Measurements from ENCODE around the gene METRN. TPM values are rescaled to one million over a fixed set of nuclear protein-coding genes. Genes with fewer than 3 reads are reported as not detected.

METRN gene
- total and polyA plus RNA-seq, 2 donors (not counting 1 experiment from before 2014, with no cell fraction given), result 5.3 to 35.3 TPM

DNA sequence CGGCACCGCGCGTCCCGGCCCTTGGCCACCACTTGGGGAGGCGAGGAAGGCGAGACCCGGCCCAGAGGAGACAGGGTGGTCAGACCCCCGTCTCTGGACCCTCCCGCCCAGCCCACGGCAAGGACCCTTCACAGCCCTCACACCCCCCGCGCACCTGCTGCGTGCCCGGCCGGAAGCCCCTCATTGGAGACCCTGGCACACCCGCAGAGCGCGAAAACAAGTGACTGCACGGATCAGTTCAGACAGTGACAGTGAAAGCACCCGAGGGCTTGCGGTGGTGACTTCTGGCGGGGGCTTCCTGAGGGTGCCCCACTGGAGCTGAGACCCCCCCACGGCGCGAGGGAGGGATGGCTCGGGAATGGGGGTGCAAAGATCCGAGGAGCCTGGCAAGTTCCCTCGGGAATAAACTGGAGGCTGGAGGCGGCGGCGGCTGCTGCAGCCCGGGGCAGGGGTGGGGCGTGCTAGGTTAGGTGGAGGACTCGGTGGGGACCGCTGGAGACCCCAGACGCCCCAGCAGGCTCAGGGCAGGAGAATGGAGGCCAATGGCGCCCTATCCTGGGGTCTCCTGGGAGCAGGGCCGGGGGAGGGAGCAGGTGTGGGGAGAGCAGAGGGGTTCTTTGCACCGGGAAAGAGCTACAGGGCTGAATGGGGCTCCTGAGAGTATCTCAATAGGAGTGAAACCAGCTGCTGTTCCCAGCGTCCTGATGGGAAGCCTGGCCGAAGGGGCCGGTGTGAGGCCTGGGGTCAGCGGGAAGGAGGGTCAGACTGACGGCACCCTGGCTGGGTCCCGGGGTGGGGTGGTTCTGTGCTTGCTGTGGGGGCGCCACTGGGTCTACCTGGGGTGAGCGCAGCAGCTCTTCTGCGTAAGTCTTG, 8.5 kb upstream of the METRN start:
- Histone ChIP-seq H3K27ac (ENCODE audit: insufficient read depth, low read length) (no peak overlapping the region), H3K9me3 (ENCODE audit: control insufficient read depth, insufficient read depth, low read depth, low read length) (no peaks in the 10 kb centered on the region), H3K27me3 (ENCODE audit: control insufficient read depth, insufficient read depth, low read length) (peaks cover 43% of the 10 kb centered on the region), H3K4me2 (ENCODE audit: extremely low read depth, insufficient read depth, low read length) (no peak overlapping the region), H3K79me2 (ENCODE audit: control insufficient read depth, insufficient read depth, low read length) (no peaks in the 10 kb centered on the region), H2AFZ (ENCODE audit: low read length) (no peak overlapping the region), H3K4me3 (replicated peaks in 1 of 4; ENCODE audit: control extremely low read depth in 1 of 4, insufficient read depth in 1 of 4, low read depth in 3 of 4, low read length in 4 of 4) (no peak overlapping the region), H4K20me1 (ENCODE audit: control insufficient read depth, extremely low read depth, insufficient read depth, low read length) (no peaks in the 10 kb centered on the region), H3K4me1 (ENCODE audit: control insufficient read depth, extremely low read depth, insufficient read depth, low read length) (peaks cover 8% of the 10 kb centered on the region), H3K36me3 (ENCODE audit: control insufficient read depth, insufficient read depth, low read length) (no peaks in the 10 kb centered on the region), H3K9ac (ENCODE audit: insufficient read depth, low read length) (no peak overlapping the region)
- TF ChIP-seq EZH2 (IDR thresholded peaks at IDR 0.05; ENCODE audit: low read length, missing control alignments), result peak; percentile 87
- TF ChIP-seq, protein P1, sequence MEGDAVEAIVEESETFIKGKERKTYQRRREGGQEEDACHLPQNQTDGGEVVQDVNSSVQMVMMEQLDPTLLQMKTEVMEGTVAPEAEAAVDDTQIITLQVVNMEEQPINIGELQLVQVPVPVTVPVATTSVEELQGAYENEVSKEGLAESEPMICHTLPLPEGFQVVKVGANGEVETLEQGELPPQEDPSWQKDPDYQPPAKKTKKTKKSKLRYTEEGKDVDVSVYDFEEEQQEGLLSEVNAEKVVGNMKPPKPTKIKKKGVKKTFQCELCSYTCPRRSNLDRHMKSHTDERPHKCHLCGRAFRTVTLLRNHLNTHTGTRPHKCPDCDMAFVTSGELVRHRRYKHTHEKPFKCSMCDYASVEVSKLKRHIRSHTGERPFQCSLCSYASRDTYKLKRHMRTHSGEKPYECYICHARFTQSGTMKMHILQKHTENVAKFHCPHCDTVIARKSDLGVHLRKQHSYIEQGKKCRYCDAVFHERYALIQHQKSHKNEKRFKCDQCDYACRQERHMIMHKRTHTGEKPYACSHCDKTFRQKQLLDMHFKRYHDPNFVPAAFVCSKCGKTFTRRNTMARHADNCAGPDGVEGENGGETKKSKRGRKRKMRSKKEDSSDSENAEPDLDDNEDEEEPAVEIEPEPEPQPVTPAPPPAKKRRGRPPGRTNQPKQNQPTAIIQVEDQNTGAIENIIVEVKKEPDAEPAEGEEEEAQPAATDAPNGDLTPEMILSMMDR (conservative IDR thresholded peaks at IDR 0.05 in 1 of 2, IDR thresholded peaks at IDR 0.05 in 1 of 2; ENCODE audit: low read depth in 1 of 2, low read length in 2 of 2), result no peak
- DNase-seq (ENCODE audit: low read depth in 2 of 2), result no peak

DNA sequence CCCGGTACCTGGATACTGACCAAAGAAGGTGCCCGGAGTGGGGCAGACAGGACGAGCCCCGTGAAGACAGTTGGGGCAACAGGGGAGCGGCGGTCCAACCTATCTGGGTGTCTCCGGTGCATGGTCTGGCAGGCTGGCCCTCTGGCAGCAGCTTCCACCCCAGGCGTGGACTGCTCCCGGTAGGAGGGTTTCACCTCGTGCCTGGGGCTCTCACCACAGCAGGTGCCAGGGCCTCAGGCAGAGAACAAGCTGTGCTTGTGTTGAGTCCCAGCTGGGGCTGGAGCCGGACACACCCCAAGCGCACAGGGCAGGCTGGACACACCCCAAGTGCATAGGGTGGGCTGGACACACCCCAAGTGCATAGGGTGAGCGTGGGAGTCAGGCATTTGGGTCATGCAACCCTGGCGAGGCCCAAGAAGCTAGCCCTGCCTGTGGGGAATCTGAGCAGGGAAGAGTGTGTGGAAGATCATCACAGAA, 7.8 kb upstream of the METRN start:
- no peak for TF ChIP-seq EZH2 (IDR thresholded peaks at IDR 0.05; ENCODE audit: low read length, missing control alignments)
- TF ChIP-seq, protein P1 (conservative IDR thresholded peaks at IDR 0.05 in 1 of 2, IDR thresholded peaks at IDR 0.05 in 1 of 2; ENCODE audit: low read depth in 1 of 2, low read length in 2 of 2), result no peak
- no peak overlapping the region for H3K9ac ChIP-seq (ENCODE audit: insufficient read depth, low read length)
- no peaks in the 10 kb centered on the region for H3K9me3 ChIP-seq (ENCODE audit: control insufficient read depth, insufficient read depth, low read depth, low read length)
- peaks cover 39% of the 10 kb centered on the region for H3K27me3 ChIP-seq (ENCODE audit: control insufficient read depth, insufficient read depth, low read length)
- H3K4me3 ChIP-seq (replicated peaks in 1 of 4; ENCODE audit: control extremely low read depth in 1 of 4, insufficient read depth in 1 of 4, low read depth in 3 of 4, low read length in 4 of 4), result no peak overlapping the region
- no peak overlapping the region for H3K27ac ChIP-seq (ENCODE audit: insufficient read depth, low read length)
- H2AFZ ChIP-seq (ENCODE audit: low read length), result no peak overlapping the region
- no peak overlapping the region for H3K4me2 ChIP-seq (ENCODE audit: extremely low read depth, insufficient read depth, low read length)
- H3K79me2 ChIP-seq (ENCODE audit: control insufficient read depth, insufficient read depth, low read length), result no peaks in the 10 kb centered on the region
- H3K4me1 ChIP-seq (ENCODE audit: control insufficient read depth, extremely low read depth, insufficient read depth, low read length), result peaks cover 8% of the 10 kb centered on the region
- H3K36me3 ChIP-seq (ENCODE audit: control insufficient read depth, insufficient read depth, low read length), result no peaks in the 10 kb centered on the region
- H4K20me1 ChIP-seq (ENCODE audit: control insufficient read depth, extremely low read depth, insufficient read depth, low read length), result no peaks in the 10 kb centered on the region
- no peak for DNase-seq (ENCODE audit: low read depth in 2 of 2)

DNA sequence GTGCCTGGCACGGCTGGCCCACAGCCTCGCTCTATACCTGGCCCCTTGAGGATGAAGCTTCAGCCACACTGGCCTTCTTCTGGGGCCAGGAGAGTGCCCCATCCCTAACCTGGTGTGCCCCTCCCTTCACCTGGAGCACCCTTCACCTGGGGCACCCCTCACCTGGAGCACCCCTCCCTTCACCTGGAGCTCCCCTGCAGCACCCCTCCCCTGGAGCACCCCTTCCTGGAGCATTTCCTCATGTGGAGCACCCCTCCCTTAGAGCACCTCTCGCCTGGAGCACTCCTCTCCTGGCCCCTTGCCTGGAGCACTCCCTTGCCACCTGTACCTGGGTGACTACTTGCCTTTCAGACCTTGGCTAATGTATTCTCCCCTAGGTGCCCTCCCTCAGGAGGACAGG, 6.9 kb upstream of the METRN start:
- no peak overlapping the region for H2AFZ ChIP-seq (ENCODE audit: low read length)
- peaks cover 34% of the 10 kb centered on the region for H3K27me3 ChIP-seq (ENCODE audit: control insufficient read depth, insufficient read depth, low read length)
- DNase-seq (ENCODE audit: low read depth in 2 of 2), result no peak
- H3K4me3 ChIP-seq (replicated peaks in 1 of 4; ENCODE audit: control extremely low read depth in 1 of 4, insufficient read depth in 1 of 4, low read depth in 3 of 4, low read length in 4 of 4), result no peak overlapping the region
- no peak for TF ChIP-seq EZH2 (IDR thresholded peaks at IDR 0.05; ENCODE audit: low read length, missing control alignments)
- TF ChIP-seq, protein P1 (conservative IDR thresholded peaks at IDR 0.05 in 1 of 2, IDR thresholded peaks at IDR 0.05 in 1 of 2; ENCODE audit: low read depth in 1 of 2, low read length in 2 of 2), result no peak
- no peaks in the 10 kb centered on the region for H3K36me3 ChIP-seq (ENCODE audit: control insufficient read depth, insufficient read depth, low read length)
- H3K79me2 ChIP-seq (ENCODE audit: control insufficient read depth, insufficient read depth, low read length), result no peaks in the 10 kb centered on the region
- no peak overlapping the region for H3K27ac ChIP-seq (ENCODE audit: insufficient read depth, low read length)
- H3K9me3 ChIP-seq (ENCODE audit: control insufficient read depth, insufficient read depth, low read depth, low read length), result no peaks in the 10 kb centered on the region
- H3K4me2 ChIP-seq (ENCODE audit: extremely low read depth, insufficient read depth, low read length), result no peak overlapping the region
- no peak overlapping the region for H3K9ac ChIP-seq (ENCODE audit: insufficient read depth, low read length)
- H4K20me1 ChIP-seq (ENCODE audit: control insufficient read depth, extremely low read depth, insufficient read depth, low read length), result no peaks in the 10 kb centered on the region
- H3K4me1 ChIP-seq (ENCODE audit: control insufficient read depth, extremely low read depth, insufficient read depth, low read length), result peaks cover 8% of the 10 kb centered on the region

Data from fibroblast of lung (primary cell).